Urinary bladder (tissue), 4 donors: ENCODE measurements around the gene BHLHE41. TPM values are rescaled to one million over a fixed set of nuclear protein-coding genes. Genes with fewer than 3 reads are reported as not detected.

Source experiments
- DNase-seq: peaks from one replicate; pipeline ENCODE4 v3.0.0-alpha.2; 2015; ENCODE audit errors: extremely low spot score
- H3K27ac ChIP-seq: one replicate; pipeline ENCODE4 v1.5.1; 2013; ENCODE audit warnings: low read depth, mild to moderate bottlenecking, moderate library complexity
- H3K36me3 ChIP-seq: one replicate; pipeline ENCODE4 v1.6.1; 2013; ENCODE audit warnings: mild to moderate bottlenecking, moderate library complexity; ENCODE audit not compliant: insufficient read depth
- H3K4me1 ChIP-seq: one replicate; pipeline ENCODE4 v1.6.1; 2013; ENCODE audit warnings: mild to moderate bottlenecking, moderate library complexity; ENCODE audit not compliant: insufficient read depth
- H3K4me3 ChIP-seq: one replicate; pipeline ENCODE4 v1.5.1; 2013; ENCODE audit warnings: low read depth, low read length
- WGBS: extraction: QIAGEN DNeasy Blood & Tissue Kit; methylation state at CpG from one replicate; pipeline ENCODE4 v1.1.7; 2013; 5-methylcytosine and 5-hydroxymethylcytosine counted together
- polyA plus RNA-seq: library from polyadenylated mRNA; stranded (reverse); fragments of 200-250 nt; gene quantifications from one replicate; pipeline ENCODE4 v1.2.3, GENCODE V29; 2013
- total RNA-seq: library from RNA; depleted of rRNA; stranded (reverse); fragments of >200 nt; gene quantifications from one replicate; pipeline ENCODE4 v1.2.3, GENCODE V29; 2014
- donor health status: healthy with polysubstance abuse.
- donor health status: healthy.

BHLHE41 gene
- total and polyA plus RNA-seq, 2 donors = 3.5 to 10.1 TPM

GRCh38 chr12:26150736-26151450, 26.1 kb upstream of the BHLHE41 start:
- H3K27ac ChIP-seq = no peak overlapping the region
- DNase-seq = no peak
- H3K36me3 ChIP-seq = no peaks in the 10 kb centered on the region
- no peaks in the 10 kb centered on the region for H3K4me1 ChIP-seq
- no peak overlapping the region for H3K4me3 ChIP-seq
- WGBS = 29% methylated on average over 2 of the region's 2 CpGs

GRCh38 chr12:26149968-26150500, 25.2 kb upstream of the BHLHE41 start:
- DNase-seq = no peak
- Histone ChIP-seq H3K4me1 (no peaks in the 10 kb centered on the region), H3K27ac (no peak overlapping the region), H3K36me3 (no peaks in the 10 kb centered on the region), H3K4me3 (no peak overlapping the region)
- WGBS = 64% methylated on average over 5 of the region's 5 CpGs

- no peak overlapping the region for H3K27ac ChIP-seq
- no peaks in the 10 kb centered on the region for H3K36me3 ChIP-seq
- H3K4me3 ChIP-seq = no peak overlapping the region
- no peak for DNase-seq
- no peaks in the 10 kb centered on the region for H3K4me1 ChIP-seq
- 36% methylated on average over 7 of the region's 7 CpGs for WGBS
Measured at GRCh38 chr12:26148291-26148690, 23.5 kb upstream of the BHLHE41 start.

GRCh38 chr12:26143291-26143690, 18.5 kb upstream of the BHLHE41 start:
- no peak for DNase-seq
- no peaks in the 10 kb centered on the region for H3K36me3 ChIP-seq
- no peak overlapping the region for H3K27ac ChIP-seq
- H3K4me1 ChIP-seq = no peaks in the 10 kb centered on the region
- no peak overlapping the region for H3K4me3 ChIP-seq
- 49% methylated on average over 2 of the region's 2 CpGs for WGBS

GRCh38 chr12:26138860-26139259, 14.0 kb upstream of the BHLHE41 start:
- Histone ChIP-seq H3K27ac (no peak overlapping the region), H3K4me3 (no peak overlapping the region), H3K36me3 (no peaks in the 10 kb centered on the region), H3K4me1 (no peaks in the 10 kb centered on the region)
- no peak for DNase-seq

GRCh38 chr12:26136688-26137087, 11.9 kb upstream of the BHLHE41 start:
- Histone ChIP-seq H3K36me3 (no peaks in the 10 kb centered on the region), H3K27ac (no peak overlapping the region), H3K4me1 (no peaks in the 10 kb centered on the region), H3K4me3 (no peak overlapping the region)
- no peak for DNase-seq
- 78% methylated on average over 3 of the region's 3 CpGs for WGBS

- H3K4me1 ChIP-seq = no peaks in the 10 kb centered on the region
- no peaks in the 10 kb centered on the region for H3K36me3 ChIP-seq
- no peak for DNase-seq
- no peak overlapping the region for H3K27ac ChIP-seq
- no peak overlapping the region for H3K4me3 ChIP-seq
- 63% methylated on average over 3 of the region's 3 CpGs for WGBS
Measured at GRCh38 chr12:26135571-26135970, 10.7 kb upstream of the BHLHE41 start.

- Histone ChIP-seq H3K4me3 (no peak overlapping the region), H3K36me3 (no peaks in the 10 kb centered on the region), H3K4me1 (no peaks in the 10 kb centered on the region), H3K27ac (no peak overlapping the region)
- WGBS = 52% methylated on average over 5 of the region's 5 CpGs
- no peak for DNase-seq
Measured at GRCh38 chr12:26135010-26135420, 10.2 kb upstream of the BHLHE41 start.

- H3K27ac ChIP-seq = no peak overlapping the region
Measured at GRCh38 chr12:26134540-26134939, 9.7 kb upstream of the BHLHE41 start.

GRCh38 chr12:26133521-26133920, 8.7 kb upstream of the BHLHE41 start:
- no peak for DNase-seq
- Histone ChIP-seq H3K36me3 (no peaks in the 10 kb centered on the region), H3K4me1 (no peaks in the 10 kb centered on the region), H3K4me3 (no peak overlapping the region), H3K27ac (no peak overlapping the region)

More at GRCh38 chr12:26134540-26134939, 9.7 kb upstream of the BHLHE41 start:
- no peak for DNase-seq
- H3K36me3 ChIP-seq = no peaks in the 10 kb centered on the region
- no peak overlapping the region for H3K4me3 ChIP-seq
- H3K4me1 ChIP-seq = no peaks in the 10 kb centered on the region

- WGBS = 80% methylated on average over 1 of the region's 1 CpG
Measured at GRCh38 chr12:26132866-26133265, 8.0 kb upstream of the BHLHE41 start.

GRCh38 chr12:26131936-26132335, 7.1 kb upstream of the BHLHE41 start:
- Histone ChIP-seq H3K4me3 (no peak overlapping the region), H3K4me1 (no peaks in the 10 kb centered on the region), H3K27ac (no peak overlapping the region), H3K36me3 (no peaks in the 10 kb centered on the region)
- WGBS = 79% methylated on average over 1 of the region's 1 CpG
- no peak for DNase-seq

More at GRCh38 chr12:26132866-26133265, 8.0 kb upstream of the BHLHE41 start:
- no peak for DNase-seq
- Histone ChIP-seq H3K27ac (no peak overlapping the region), H3K36me3 (no peaks in the 10 kb centered on the region), H3K4me3 (no peak overlapping the region), H3K4me1 (no peaks in the 10 kb centered on the region)

GRCh38 chr12:26130728-26131127, 5.9 kb upstream of the BHLHE41 start:
- H3K4me3 ChIP-seq = no peak overlapping the region
- H3K27ac ChIP-seq = no peak overlapping the region
- no peak for DNase-seq
- WGBS = 74% methylated on average over 3 of the region's 3 CpGs
- H3K4me1 ChIP-seq = no peaks in the 10 kb centered on the region
- H3K36me3 ChIP-seq = no peaks in the 10 kb centered on the region

- Histone ChIP-seq H3K4me1 (no peaks in the 10 kb centered on the region), H3K36me3 (no peaks in the 10 kb centered on the region), H3K27ac (no peak overlapping the region), H3K4me3 (no peak overlapping the region)
- no peak for DNase-seq
Measured at GRCh38 chr12:26128168-26128567, 3.3 kb upstream of the BHLHE41 start.
